IPS-20b (cell line): Measurements from ENCODE around the gene GPR143.
A peak's percentile ranks its signal among the peaks of the same experiment; 100 is the strongest.

Experiments
- H3K27ac ChIP-seq: one replicate; pipeline ENCODE4 v1.5.1; 2013; ENCODE audit warnings: low read length
- H3K27me3 ChIP-seq: 2 replicates; pipeline ENCODE4 v1.6.1; 2013; ENCODE audit warnings: mild to moderate bottlenecking, low read length, inconsistent platforms; ENCODE audit not compliant: insufficient read depth
- H3K36me3 ChIP-seq: 2 replicates; pipeline ENCODE4 v1.6.1; 2013; ENCODE audit warnings: low read depth, mild to moderate bottlenecking, inconsistent platforms, low read length, moderate library complexity; ENCODE audit not compliant: insufficient read depth
- H3K4me1 ChIP-seq: 2 replicates; pipeline ENCODE4 v1.6.1; 2013; ENCODE audit warnings: mild to moderate bottlenecking, control low read depth, inconsistent platforms, low read length, moderate library complexity; ENCODE audit not compliant: insufficient read depth
- H3K4me3 ChIP-seq: 2 replicates; pipeline ENCODE4 v1.5.1; 2013; ENCODE audit warnings: mild to moderate bottlenecking, low read length, inconsistent platforms
- H3K9ac ChIP-seq: 2 replicates; pipeline ENCODE4 v1.6.1; 2013; ENCODE audit warnings: low read depth, mild to moderate bottlenecking, inconsistent platforms, low read length, moderate library complexity
- H3K9me3 ChIP-seq: 2 replicates; pipeline ENCODE4 v1.6.1; 2013; ENCODE audit warnings: mild to moderate bottlenecking, low read depth, low read length, inconsistent platforms; ENCODE audit not compliant: insufficient read depth

The GPR143 gene

DNA sequence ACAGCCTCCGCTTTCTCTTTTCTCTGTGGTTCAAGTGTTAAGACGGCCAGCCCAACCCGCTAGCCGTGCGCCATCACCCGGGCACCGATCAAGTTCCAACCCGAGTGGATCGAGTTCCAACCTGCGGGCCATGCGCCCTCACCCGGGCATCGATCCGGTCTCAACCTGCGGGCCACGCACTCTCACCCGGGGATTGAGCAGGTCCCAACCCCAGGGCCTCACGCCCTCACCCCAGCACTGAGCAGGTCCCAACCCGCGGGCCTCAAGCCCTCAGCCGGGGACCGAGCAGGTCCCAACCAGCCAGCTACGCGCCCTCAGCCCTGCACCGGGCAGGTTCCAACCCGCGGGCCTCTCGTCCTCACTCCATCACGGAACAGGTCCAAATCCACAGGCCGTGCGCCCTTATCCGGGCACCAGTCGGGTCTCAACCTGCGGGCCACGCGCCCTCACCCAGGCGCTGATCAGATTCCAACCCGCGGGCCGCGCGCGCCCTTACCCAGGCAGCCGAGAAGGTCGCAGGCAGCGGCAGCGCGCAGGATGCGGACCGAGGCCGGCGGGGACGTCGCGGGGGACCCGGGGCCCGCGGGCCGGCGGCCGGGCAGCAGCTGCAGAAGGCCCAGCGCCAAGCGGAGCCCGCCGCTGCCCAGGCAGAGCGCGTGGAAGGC, 443 bp downstream of the GPR143 start:
- H3K27ac ChIP-seq: no peak overlapping the region
- H3K4me1 ChIP-seq: peaks cover 4% of the 10 kb centered on the region; the same call in 1 of the 2 replicates
- no peaks in the 10 kb centered on the region for H3K36me3 ChIP-seq
- peak overlapping the region; percentile 60; the same call in 1 of the 2 replicates for H3K4me3 ChIP-seq
- peak overlapping the region; percentile 53 for H3K9ac ChIP-seq
- H3K9me3 ChIP-seq: no peaks in the 10 kb centered on the region
- H3K27me3 ChIP-seq: no peaks in the 10 kb centered on the region

DNA sequence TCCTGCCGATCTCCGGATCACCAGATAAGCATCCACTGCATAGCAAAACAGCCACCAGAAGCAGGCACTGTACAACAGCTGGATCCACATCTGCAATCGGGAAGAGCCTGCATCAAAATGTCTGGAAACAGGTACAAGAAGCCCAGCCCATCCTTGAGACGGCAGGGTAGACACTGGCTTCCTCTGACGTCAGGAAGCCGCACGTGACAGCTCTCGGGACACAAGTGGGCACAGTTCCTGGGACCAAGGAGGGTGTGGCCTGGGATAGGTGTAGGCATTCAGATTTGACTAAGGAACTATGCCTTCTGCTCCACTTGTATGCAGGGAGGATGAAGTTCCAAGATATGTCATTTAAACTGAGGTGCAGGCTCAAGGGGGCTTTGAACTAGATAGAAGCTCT, 6.3 kb downstream of the GPR143 start:
- H3K4me1 ChIP-seq: no peaks in the 10 kb centered on the region
- H3K9ac ChIP-seq: no peak overlapping the region
- no peaks in the 10 kb centered on the region for H3K36me3 ChIP-seq
- no peaks in the 10 kb centered on the region for H3K9me3 ChIP-seq
- no peak overlapping the region for H3K4me3 ChIP-seq
- H3K27me3 ChIP-seq: no peaks in the 10 kb centered on the region
- H3K27ac ChIP-seq: no peak overlapping the region

DNA sequence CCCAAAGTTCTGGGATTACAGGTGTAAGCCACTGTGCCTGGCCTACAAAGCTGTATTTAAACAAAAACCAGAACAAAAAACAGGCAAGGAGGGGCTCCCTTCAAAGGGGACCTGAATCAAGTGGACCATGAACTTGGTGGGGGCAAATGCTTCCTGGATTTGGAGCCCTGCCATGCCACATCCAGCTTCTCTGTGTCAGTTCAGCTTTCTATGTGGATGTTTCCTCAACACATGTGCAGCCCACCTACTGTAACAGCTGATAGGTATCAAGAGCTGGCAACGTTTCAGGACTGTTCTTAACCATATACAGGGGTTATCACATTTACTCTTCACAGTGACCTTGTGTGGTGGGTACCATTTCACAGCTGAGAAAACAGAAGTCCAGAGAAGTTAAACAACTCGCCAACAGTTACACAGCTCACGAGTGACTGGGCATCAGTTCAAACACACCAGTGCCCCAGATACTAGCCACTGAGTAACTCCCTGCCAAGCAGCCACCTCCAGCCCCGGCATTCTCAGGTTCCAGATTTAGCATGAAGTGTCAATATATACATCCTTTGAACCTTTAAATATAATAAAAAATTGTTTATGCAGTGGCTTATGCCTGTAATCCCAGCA, 7.5 kb downstream of the GPR143 start:
- H3K9ac ChIP-seq: no peak overlapping the region

DNA sequence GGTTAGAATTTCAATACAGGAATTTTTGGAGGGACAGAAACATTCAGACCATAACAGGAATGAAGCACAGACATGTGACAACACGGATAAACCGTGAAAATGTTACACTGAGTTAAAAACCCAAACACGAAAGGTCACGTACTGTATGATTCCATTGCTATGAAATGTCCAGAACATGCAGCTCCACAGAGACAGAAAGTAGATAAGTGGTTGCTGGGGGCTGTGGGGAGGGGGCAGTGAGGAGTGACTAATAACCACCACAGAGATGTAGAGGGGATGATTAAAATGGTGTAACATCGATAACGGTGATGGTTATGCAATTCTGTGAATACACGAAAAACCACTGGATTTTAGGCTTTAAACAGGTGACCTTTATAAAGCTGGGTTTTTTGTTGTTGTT, 8.3 kb downstream of the GPR143 start:
- H3K4me1 ChIP-seq: no peaks in the 10 kb centered on the region
- no peaks in the 10 kb centered on the region for H3K36me3 ChIP-seq
- no peak overlapping the region for H3K4me3 ChIP-seq
- H3K27ac ChIP-seq: no peak overlapping the region
- no peaks in the 10 kb centered on the region for H3K9me3 ChIP-seq
- H3K9ac ChIP-seq: no peak overlapping the region
- H3K27me3 ChIP-seq: no peaks in the 10 kb centered on the region

More for the DNA sequence above, 7.5 kb downstream of the GPR143 start:
- no peaks in the 10 kb centered on the region for H3K36me3 ChIP-seq
- H3K27ac ChIP-seq: no peak overlapping the region
- H3K4me3 ChIP-seq: no peak overlapping the region
- H3K9me3 ChIP-seq: no peaks in the 10 kb centered on the region
- H3K4me1 ChIP-seq: no peaks in the 10 kb centered on the region
- H3K27me3 ChIP-seq: no peaks in the 10 kb centered on the region

DNA sequence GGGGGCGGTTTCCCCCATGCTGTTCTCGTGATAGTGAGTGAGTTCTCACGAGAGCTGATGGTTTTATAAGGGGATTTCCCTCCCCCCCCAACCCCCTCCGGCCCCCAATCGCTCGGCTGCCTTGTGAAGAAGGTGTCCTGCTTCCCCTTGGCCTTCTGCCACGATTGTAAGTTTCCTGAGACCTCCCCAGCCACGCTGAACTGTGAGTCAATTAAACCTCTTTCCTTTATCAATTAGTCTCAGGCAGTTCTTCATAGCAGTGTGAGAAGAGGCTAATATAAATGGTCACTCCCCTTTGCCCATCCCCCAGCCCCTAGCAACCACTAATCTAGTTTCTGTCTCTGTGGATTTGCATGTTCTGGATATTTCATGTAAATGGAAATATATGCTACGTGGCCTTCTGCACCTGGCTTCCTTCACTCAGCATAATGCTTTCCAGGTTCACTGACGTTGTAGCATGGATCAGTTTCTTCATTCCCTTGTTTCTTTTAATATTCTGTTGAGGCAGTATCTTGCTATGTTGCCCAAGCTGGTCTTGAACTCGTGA, 16.4 kb downstream of the GPR143 start:
- Histone ChIP-seq H3K9ac (no peak overlapping the region), H3K4me3 (no peak overlapping the region), H3K27me3 (no peaks in the 10 kb centered on the region), H3K9me3 (no peaks in the 10 kb centered on the region), H3K27ac (no peak overlapping the region), H3K36me3 (no peaks in the 10 kb centered on the region), H3K4me1 (peaks cover 3% of the 10 kb centered on the region; the same call in 1 of the 2 replicates)

DNA sequence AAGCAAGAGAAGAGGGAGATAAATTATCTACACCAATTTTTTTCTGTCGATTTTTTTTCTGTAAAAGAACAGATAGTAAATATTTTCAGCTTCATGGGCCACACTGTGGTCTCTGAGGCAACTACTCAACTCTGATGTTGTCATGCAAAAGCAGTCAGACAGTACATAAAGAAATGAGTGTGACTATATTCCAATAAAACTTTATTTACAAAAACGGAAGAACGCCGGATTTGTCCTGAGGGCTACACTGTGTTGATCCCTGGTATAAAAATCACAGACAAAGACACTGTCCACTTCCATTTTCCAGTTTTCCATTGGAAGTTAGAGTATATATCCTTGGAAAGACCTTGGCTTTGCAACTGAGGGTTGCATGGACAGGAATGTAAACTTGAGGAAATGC, 18.0 kb downstream of the GPR143 start:
- Histone ChIP-seq H3K4me1 (peaks cover 3% of the 10 kb centered on the region; the same call in 1 of the 2 replicates), H3K4me3 (no peak overlapping the region), H3K9ac (no peak overlapping the region), H3K27ac (no peak overlapping the region), H3K36me3 (no peaks in the 10 kb centered on the region; the same call in 1 of the 2 replicates), H3K27me3 (no peaks in the 10 kb centered on the region), H3K9me3 (no peaks in the 10 kb centered on the region)

DNA sequence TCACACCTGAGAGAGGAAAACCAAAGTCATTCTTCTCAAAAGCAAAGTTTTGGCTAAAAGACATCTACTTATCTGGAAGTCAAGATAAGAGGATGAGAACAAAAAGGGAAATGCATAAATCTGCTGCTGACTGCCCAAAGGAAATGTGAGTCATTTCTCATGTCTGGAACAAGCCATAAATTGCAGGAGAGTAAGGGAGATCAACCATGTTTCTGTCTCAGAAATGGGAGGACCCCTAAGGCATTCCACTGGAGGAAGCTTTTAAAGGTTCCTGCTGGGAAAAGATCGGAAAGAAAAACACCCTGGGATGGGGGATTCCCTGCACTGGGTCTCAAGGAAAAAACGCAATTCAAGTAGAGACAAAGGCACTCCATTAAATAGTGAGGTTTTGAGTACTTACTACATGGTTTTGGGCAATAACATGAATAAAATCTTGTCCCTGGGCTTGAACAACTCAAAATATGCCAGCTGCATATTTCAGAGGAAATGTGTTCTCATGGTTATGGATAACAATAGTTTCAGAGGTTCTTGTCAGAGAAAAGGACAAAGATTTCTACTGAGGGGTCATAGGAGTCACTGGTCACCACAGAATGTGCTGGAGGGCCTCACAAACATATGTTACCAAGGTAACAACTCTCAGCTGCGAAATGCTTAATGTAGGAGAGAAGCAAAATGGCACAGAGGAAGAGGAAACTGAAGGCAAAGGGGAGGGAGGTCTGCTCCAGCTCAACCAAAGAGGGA, 19.3 kb downstream of the GPR143 start:
- Histone ChIP-seq H3K36me3 (no peaks in the 10 kb centered on the region; the same call in 1 of the 2 replicates), H3K9me3 (no peaks in the 10 kb centered on the region), H3K4me1 (peaks cover 3% of the 10 kb centered on the region; the same call in 1 of the 2 replicates), H3K27me3 (no peaks in the 10 kb centered on the region), H3K4me3 (no peak overlapping the region), H3K27ac (no peak overlapping the region), H3K9ac (no peak overlapping the region)

DNA sequence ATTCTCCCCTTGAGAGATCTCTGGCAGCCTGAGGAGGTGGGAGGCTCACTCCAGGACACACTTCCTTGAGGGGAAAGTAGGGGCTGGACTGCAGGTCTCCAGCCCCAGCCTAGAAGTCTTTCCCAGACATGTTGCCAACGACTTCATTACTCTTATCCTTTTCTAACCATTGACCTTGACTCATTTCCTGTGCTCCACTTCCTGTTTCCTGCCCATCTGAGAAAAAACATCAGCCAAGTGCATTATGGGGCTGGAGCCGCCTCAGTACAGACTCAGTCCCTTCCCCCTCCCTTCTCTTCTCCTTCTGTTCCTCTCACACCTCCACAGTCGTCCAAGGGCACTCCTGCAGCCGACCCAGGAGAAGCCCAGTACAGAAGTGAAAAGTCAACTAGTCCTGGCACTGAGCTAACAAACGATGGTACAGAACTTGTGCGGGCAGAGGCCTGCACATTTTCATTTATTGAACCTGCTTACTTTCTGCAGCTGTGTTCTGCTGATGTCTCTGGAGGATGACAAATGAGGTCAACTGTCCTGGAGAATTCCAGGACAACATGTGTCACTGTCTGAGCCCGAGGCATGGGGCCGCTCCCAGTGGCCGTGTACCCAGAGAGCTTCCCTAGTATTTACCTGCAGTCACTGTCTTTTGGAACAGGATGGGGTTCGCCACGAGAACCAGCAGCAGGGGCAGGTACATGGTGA, 20.1 kb downstream of the GPR143 start:
- Histone ChIP-seq H3K4me1 (peaks cover 3% of the 10 kb centered on the region; the same call in 1 of the 2 replicates), H3K4me3 (no peak overlapping the region), H3K9me3 (no peaks in the 10 kb centered on the region), H3K9ac (no peak overlapping the region), H3K27me3 (no peaks in the 10 kb centered on the region), H3K36me3 (no peaks in the 10 kb centered on the region; the same call in 1 of the 2 replicates), H3K27ac (no peak overlapping the region)

DNA sequence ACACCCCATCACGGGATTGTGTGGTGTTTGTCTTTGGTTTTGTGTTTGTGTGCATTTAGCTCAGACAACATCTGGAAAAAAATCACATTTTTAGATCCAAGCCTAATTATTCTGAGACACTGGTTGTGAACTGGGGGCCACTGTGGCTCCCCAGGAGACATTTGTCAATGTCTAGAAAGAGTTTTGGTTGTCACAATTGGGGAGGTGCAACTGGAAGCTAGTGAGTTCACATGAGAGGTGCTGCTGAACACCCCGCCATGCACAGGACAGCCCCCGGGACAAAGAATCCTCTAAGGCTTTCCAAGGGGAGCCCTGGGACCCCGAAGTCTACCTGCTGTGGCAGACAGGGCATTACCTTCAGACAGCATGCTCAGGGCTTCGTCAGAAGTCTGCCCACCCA, 26.5 kb downstream of the GPR143 start:
- Histone ChIP-seq H3K9me3 (no peaks in the 10 kb centered on the region), H3K4me3 (no peak overlapping the region), H3K36me3 (no peaks in the 10 kb centered on the region; the same call in 1 of the 2 replicates), H3K27me3 (no peaks in the 10 kb centered on the region), H3K27ac (no peak overlapping the region), H3K4me1 (no peaks in the 10 kb centered on the region), H3K9ac (no peak overlapping the region)

DNA sequence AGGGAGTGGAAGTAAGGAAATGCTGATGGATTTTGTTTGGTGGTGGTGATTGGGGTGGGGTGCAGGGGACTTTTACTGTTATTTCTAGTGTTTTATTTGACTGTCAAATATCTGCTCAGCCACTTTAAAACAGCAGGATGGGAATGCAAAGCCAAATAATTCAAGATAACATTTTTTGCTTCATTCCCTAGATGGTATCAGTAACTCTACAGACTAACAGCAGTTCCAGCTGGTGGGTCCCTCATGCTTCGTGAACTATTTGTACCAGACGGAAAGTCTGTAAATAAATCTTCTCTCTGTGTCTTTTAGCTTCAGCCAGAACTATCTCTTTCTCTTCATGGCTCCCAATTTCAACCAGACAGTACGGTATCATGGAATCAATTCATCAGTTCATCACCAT, 27.5 kb downstream of the GPR143 start:
- no peak overlapping the region for H3K27ac ChIP-seq
- no peak overlapping the region for H3K9ac ChIP-seq
- no peaks in the 10 kb centered on the region for H3K9me3 ChIP-seq
- no peaks in the 10 kb centered on the region for H3K27me3 ChIP-seq
- no peaks in the 10 kb centered on the region for H3K4me1 ChIP-seq
- H3K4me3 ChIP-seq: no peak overlapping the region
- H3K36me3 ChIP-seq: no peaks in the 10 kb centered on the region; the same call in 1 of the 2 replicates

DNA sequence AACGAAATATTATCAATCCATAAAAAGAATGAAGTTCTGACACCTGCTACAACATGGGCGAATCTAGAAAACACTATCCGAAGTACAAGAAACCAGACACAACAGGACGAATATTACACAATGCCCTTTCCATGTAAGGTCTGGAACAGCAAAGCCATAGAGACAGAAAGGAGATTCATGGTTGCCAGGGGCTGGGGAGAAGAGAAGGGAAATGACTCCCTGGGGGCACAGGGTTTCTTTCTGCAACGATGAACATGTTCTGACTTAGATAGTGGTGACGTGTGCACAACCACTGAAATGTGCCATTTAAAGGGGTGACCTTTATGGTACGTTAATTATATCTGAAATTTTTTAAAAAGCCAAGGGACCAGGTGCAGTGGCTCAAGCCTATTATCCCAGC, 28.3 kb downstream of the GPR143 start:
- no peaks in the 10 kb centered on the region for H3K27me3 ChIP-seq
- no peaks in the 10 kb centered on the region for H3K4me1 ChIP-seq
- H3K9me3 ChIP-seq: no peaks in the 10 kb centered on the region
- no peak overlapping the region for H3K4me3 ChIP-seq
- H3K27ac ChIP-seq: no peak overlapping the region
- H3K36me3 ChIP-seq: no peaks in the 10 kb centered on the region; the same call in 1 of the 2 replicates
- H3K9ac ChIP-seq: no peak overlapping the region
